GM18867 (cell line): ENCODE measurements around the gene ADGRG4.
A peak's percentile ranks its signal among the peaks of the same experiment; 100 is the strongest.
"Not testable (repeated sequence)": the region's sequence is repeated elsewhere in the genome, so short reads cannot be mapped to it uniquely, and the experiment has no call there.

Experiments used
- ATAC-seq: cut with Tn5 transposase; IDR thresholded peaks from one replicate; pipeline ENCODE4 v1.9.1; 2021; ENCODE audit warnings: mild to moderate bottlenecking, moderate library complexity; ENCODE audit not compliant: unreplicated experiment

ADGRG4 gene

GRCh38 chrX:136376713-136377112 lies 76.0 kb downstream of the ADGRG4 start:
- ATAC-seq: no peak

- ATAC-seq: no peak
Observed at GRCh38 chrX:136380010-136380769, 79.4 kb downstream of the ADGRG4 start.

DNA sequence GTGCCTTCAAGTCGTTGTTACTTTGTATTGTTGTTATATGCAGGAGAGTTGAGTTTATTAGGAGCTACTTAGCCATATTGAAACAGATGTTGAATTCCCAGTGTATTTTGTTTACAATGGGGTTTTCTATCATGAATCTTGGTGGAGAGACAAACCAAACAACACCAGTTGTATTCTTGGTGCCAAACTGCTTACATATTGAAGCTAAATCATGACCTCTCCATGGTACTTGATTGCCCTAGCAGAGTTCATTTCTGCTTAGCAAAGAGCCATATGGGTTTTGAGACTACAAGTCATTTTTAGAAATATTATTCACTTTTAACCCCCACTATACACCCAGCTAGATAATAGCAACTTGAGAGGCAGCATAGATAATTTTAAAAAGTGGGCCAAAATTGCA lies 85.4 kb downstream of the ADGRG4 start:
- no peak for ATAC-seq

DNA sequence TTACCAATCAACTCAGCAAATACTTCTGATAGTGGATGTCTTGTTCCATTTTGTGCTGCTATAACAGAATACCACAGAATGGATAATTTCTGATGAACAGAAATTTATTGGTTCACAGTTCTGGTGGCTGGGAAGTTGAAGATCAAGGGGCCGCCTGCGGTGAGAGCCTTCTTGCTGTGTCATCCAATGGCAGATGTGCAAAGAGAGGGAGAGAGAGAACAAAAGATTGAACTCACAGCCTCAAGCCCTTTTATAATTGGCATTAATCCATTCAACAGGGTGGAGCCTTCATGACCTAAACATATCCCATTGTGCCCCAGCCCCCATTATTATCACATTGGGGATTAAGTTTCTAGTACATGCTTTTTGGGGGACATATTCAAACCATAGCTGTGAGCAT lies 86.1 kb downstream of the ADGRG4 start:
- ATAC-seq: no peak

- ATAC-seq: no peak
Observed at GRCh38 chrX:136387951-136388502, 87.3 kb downstream of the ADGRG4 start.

GRCh38 chrX:136390921-136391320 lies 90.2 kb downstream of the ADGRG4 start:
- no peak for ATAC-seq

GRCh38 chrX:136395271-136395670 lies 94.5 kb downstream of the ADGRG4 start:
- ATAC-seq: no peak

DNA sequence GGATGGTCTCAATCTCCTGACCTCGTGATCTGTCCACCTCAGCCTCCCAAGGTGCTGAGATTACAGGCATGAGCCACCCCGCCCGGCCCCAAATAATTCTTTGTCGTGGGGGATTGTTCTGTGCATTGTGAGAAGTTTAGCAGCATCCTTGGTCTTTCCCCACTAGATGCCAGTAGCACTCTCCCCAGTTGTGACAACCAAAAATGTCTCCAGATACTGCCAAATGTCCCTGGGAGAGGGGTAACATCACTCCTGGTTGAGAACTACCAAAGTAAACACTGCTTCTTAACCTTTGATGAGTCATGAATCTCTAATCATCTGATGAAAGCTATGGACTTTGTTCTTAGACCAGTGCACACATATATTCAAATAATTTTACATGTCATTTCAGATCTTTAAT lies 96.2 kb downstream of the ADGRG4 start:
- ATAC-seq: no peak

DNA sequence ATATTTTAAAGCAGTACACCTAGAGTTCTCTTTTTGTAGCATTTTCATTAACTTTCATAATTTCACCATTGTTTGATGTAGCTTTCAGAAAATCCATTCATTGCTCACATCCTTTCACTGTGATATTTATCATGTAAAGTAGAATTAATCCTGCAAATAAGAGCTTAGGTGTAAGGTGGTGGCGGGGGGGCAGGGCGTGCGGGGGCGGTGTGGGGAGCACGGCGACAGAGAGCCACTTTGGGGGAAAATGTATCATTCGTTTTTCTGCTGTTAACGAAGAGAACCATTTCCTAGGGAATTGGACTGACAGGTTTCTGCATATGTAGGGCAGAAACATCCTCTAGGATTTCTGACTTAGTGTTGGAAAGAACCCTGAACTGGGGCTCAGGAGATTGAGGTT lies 104.4 kb downstream of the ADGRG4 start:
- ATAC-seq: no peak

DNA sequence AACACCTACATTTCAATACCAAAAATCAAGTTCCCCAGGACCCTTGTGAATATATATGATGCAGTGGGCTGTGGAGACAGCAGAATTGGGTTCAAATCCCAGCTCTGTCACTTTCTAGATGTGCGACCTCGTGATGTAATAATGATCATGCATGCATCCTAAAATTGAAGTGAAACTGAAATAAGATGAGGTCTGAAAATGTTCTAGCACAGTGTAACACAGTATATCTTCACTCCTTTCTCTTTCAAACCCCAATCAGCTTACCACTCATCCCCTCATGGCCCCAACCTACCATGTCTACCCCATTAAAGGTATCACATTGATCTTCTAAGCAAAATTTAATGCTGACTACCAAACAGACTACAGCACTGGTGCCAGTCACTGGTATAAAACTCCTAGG lies 117.0 kb downstream of the ADGRG4 start:
- ATAC-seq: peak; percentile 88

- ATAC-seq: no peak
Observed at GRCh38 chrX:136421338-136421737, 120.6 kb downstream of the ADGRG4 start.

GRCh38 chrX:136423724-136424123 lies 123.0 kb downstream of the ADGRG4 start:
- no peak for ATAC-seq

DNA sequence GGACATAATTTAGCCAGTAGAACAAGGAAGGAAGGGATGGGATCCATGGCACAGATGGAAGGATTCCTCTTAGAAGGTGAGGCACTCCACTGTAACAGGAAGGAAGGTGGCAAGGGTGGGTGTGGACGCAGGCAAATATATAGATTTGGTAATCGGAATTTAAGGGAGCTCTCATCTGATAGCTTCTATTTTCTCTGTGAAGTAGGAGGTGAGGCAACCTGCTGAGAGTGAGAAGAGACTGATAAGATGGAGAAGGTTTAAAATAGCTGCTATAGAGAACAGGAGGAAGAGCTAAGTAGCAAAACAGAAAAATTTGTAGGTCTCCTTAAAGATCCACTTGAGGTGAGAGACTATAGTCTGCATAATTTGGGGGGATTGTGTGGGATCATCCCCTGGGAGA lies 125.2 kb downstream of the ADGRG4 start:
- no peak for ATAC-seq

DNA sequence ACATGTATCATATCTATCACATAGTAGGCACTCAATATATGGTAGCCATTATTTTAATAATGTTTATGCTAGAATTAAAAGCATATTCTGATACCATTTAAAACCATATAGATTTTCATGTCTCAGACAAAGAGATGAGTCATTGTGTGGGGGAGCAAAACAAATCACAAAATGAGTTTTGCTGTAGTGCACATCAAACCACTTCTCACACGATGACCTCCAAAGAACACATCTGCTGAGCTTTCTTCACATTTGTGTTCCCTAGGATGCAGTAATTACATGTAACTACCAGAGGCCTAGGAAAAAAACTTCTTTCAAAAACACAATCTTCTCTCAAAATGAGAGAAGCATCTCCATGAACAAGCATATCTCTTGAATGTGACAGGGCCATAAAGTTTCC lies 130.9 kb downstream of the ADGRG4 start:
- no peak for ATAC-seq

DNA sequence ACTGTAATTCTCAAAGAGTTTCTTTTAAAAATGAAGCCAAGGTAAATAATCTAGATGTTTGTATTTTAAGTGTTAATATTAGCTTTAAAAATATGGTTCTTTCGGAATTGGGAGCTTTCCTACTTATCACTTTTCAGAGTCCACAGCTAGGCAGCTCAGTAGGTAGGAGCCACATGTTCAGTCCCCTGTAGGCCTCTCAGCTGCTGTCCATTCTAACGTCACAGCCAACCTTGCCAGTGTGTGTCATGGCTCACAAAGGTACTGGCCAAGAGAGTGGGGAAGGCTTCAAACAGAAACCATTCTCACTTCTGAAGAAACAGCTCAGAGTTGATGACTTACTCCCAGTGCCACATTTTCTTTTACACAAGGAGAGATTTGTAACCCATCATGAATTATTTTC lies 137.0 kb downstream of the ADGRG4 start:
- ATAC-seq: no peak

DNA sequence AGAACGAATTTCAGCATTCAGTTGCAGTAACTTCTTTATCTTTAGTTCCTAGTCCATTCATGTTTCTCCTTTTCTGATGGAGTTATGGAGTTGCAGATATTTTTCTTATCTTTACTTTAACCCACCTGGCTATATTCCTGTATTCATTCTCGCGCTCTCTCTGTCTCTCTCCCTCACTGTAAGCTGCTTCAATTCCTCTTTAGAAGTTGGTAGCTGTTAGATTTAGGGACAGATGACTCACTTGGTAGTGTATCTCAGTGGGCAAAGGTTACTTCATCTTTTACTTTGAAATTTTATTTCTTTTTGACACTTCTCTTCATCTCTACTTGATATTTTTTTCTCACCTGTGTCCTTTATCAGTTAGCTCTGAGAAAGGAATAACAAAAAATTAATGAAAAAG lies 137.4 kb downstream of the ADGRG4 start:
- no peak for ATAC-seq

DNA sequence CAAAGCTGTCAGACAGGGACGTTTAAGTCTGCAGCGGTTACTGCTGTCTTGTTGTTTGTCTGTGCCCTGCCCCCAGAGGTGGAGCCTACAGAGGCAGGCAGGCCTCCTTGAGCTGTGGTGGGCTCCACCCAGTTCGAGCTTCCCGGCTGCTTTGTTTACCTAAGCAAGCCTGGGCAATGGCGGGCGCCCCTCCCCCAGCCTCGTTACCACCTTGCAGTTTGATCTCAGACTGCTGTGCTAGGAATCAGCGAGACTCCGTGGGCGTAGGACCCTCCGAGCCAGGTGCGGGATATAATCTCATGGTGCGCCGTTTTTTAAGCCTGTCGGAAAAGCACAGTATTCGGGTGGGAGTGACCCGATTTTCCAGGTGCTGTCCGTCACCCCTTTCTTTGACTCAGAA lies 144.9 kb downstream of the ADGRG4 start:
- ATAC-seq: not testable (repeated sequence)

DNA sequence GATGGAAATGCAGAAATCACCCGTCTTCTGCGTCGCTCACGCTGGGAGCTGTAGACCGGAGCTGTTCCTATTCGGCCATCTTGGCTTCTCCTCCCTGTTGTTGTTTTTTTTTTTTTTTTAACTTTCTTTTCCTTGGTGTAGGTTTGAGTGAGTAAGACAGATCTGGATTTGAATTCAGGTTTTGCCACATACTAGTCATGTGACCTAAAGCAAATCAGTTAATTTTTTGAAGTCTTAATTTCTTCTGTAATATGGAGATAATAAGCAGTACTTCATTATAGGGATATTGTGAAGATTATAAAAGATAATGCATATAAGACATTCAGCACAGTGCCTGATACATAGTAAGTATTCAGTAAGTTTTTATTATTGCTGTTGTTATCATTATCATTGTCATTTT lies 145.4 kb downstream of the ADGRG4 start:
- ATAC-seq: no peak

DNA sequence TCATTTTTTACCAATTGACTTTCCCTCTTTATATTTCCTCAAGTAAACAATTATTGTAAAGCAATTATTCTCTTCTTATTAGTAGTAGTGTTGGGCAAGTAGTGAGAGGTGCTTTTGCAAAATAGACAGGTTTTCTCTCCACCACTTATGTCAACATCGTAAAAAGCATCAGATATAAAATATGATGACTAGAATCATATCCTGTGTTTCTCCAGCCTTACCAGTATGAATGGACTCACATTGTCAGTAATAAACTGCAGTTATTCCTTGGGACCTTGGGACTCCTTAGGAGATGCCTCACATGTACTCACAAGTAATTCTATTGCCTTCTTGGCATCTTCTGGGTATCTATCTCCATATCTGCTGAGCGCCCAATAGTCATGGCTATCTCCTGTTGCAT lies 146.5 kb downstream of the ADGRG4 start:
- ATAC-seq: no peak

DNA sequence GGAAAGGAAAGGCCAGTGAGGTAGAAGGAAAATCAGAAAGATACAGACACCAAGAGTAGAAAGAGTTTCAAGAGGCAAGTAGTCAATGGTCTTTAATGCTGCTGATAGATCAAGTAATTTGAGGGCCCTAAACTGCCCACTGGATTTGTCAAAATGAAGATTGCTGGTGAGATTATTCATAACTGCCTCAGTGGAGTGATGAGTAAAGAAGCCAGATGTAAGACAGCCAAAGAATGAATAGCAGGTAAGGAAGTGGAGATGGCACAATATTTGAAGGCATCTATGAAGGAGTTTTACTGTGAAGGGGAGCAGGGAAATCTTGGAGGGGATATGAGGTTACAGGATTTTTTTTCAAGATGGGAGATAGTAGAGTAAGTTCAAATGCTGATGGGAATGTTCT lies 147.2 kb downstream of the ADGRG4 start:
- no peak for ATAC-seq

DNA sequence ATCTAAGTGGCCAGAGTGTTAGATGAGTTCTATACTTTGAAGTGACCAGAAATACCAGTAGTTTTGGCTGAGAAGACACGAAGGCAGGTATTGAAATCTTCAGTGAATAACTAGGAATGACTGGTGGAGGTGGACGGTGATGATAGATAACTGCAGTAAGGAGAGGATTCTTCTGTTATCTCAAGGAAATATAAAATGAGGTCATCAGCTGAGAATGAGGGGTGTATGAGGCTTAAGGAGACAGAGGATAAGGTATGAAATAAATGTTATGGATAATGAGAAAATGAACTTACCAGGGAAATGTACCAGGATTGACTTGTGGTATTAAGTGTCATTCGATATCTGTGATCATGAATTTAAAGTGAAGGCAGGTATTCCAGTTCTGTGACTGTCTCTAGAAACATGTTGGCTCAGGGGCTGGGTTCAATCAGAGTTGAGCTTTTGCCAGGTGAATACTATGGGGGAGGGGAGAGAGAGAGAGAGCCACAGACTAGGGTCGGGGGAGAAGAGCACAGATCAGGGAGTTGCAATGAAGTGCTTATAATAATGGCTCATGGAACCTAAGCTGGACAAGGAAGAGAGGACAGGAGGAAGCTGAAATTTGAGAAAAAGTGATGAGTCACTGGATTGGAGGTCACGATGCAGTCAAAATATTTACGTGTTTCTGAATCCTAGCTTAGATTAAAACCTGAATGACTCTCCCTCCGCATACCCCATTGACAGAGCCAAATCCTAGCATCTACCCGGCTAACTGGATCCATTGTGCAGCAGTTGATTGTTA lies 149.5 kb downstream of the ADGRG4 start:
- no peak for ATAC-seq

- no peak for ATAC-seq
Observed at GRCh38 chrX:136452614-136453013, 151.9 kb downstream of the ADGRG4 start.
